SK-N-SH (cell line): ENCODE data around the gene ZNF407. TPM values are rescaled to one million over a fixed set of nuclear protein-coding genes. Genes with fewer than 3 reads are reported as not detected.

ENCODE experiments used
- CTCF ChIA-PET: fragments of 300-600, 350-600 bp; formaldehyde crosslinking; extraction: SDS; loops from one replicate; lab custom pipeline; 2021; lab: Yijun Ruan, JAX
- POLR2A ChIA-PET: fragments of 350-600 bp; sonication (Branson Sonifier 250); formaldehyde crosslinking; extraction: SDS; loops from one replicate; lab custom pipeline; 2020; ENCODE audit warnings: antibody characterized with exemption, inconsistent platforms; lab: Yijun Ruan, JAX
- DNase-seq: peaks from one replicate; pipeline ENCODE4 v3.0.0; 2012
- H2AFZ ChIP-seq: fragments of 200-600 bp; sonication (generic); 2 replicates; pipeline ENCODE4 v1.8.1; 2016; ENCODE audit warnings: antibody characterized with exemption, mild to moderate bottlenecking, low read depth
- H3F3A ChIP-seq: fragments of 200-600 bp; sonication (generic); replicated peaks from 2 replicates; pipeline ENCODE3; 2016; ENCODE audit warnings: antibody characterized with exemption, mild to moderate bottlenecking; ENCODE audit not compliant: insufficient read depth
- H3K27ac ChIP-seq, 2 experiments: fragments of 200-500 bp in 1 of 2; fragments of 200-600 bp in 1 of 2; sonication (Bioruptor generic) in 1 of 2; sonication (generic), shearing (Covaris generic) in 1 of 2; 2 replicates each; pipeline versions ENCODE4 v1.5.1 to v1.6.1; 2014 to 2016; ENCODE audit warnings: low read depth in 2 of 2, inconsistent platforms in 1 of 2, low read length in 1 of 2, mild to moderate bottlenecking in 1 of 2, mixed read lengths in 1 of 2
- H3K27me3 ChIP-seq: fragments of 200-600 bp; sonication (generic), shearing (Covaris generic); 2 replicates; pipeline ENCODE4 v1.6.1; 2016; ENCODE audit warnings: mixed run types; ENCODE audit not compliant: insufficient read depth
- H3K36me3 ChIP-seq, 2 experiments: fragments of 200-500 bp in 1 of 2; fragments of 200-600 bp in 1 of 2; sonication (Bioruptor generic) in 1 of 2; sonication (generic) in 1 of 2; replicated peaks in 1 of 2; 2 replicates each; pipeline versions ENCODE3 to v1.5.1; 2014 to 2016; ENCODE audit warnings: low read length in 1 of 2, mild to moderate bottlenecking in 1 of 2; ENCODE audit not compliant: insufficient read depth in 2 of 2, control insufficient read depth in 1 of 2
- H3K4me1 ChIP-seq, 2 experiments: fragments of 200-500 bp in 1 of 2; fragments of 200-600 bp in 1 of 2; sonication (Bioruptor generic) in 1 of 2; sonication (generic), shearing (Covaris generic) in 1 of 2; 2 replicates each; pipeline versions ENCODE4 v1.5.1 to v1.6.1; 2014 to 2016; ENCODE audit warnings: low read depth in 1 of 2, low read length in 1 of 2, mixed run types in 1 of 2; ENCODE audit not compliant: insufficient read depth in 2 of 2, control insufficient read depth in 1 of 2
- H3K4me2 ChIP-seq: fragments of 200-600 bp; sonication (generic), shearing (Covaris generic); 2 replicates; pipeline ENCODE4 v1.6.1; 2017; ENCODE audit warnings: mixed run types
- H3K4me3 ChIP-seq, 2 experiments: fragments of 200-500 bp in 1 of 2; fragments of 200-600 bp in 1 of 2; sonication (Bioruptor generic) in 1 of 2; sonication (generic), shearing (Covaris generic) in 1 of 2; 2 replicates each; pipeline versions ENCODE4 v1.5.1 to v1.8.1; 2014 to 2016; ENCODE audit warnings: low read depth in 2 of 2, inconsistent platforms in 1 of 2, low read length in 1 of 2, mild to moderate bottlenecking in 1 of 2, mixed read lengths in 1 of 2, moderate library complexity in 1 of 2
- H3K79me2 ChIP-seq: fragments of 200-600 bp; sonication (generic); 2 replicates; pipeline ENCODE4 v1.8.1; 2017; ENCODE audit warnings: mild to moderate bottlenecking; ENCODE audit not compliant: insufficient read depth
- H3K9ac ChIP-seq: fragments of 200-600 bp; sonication (generic); 2 replicates; pipeline ENCODE4 v1.6.1; 2017; ENCODE audit warnings: mixed run types
- H3K9me2 ChIP-seq: fragments of 200-600 bp; sonication (generic); 2 replicates; pipeline ENCODE4 v1.6.1; 2017; ENCODE audit warnings: mixed run types
- H3K9me3 ChIP-seq: fragments of 200-600 bp; sonication (generic); 2 replicates; pipeline ENCODE4 v1.6.1; 2017; ENCODE audit warnings: mixed run types, mild to moderate bottlenecking, moderate library complexity
- H4K20me1 ChIP-seq: fragments of 200-600 bp; sonication (generic); 2 replicates; pipeline ENCODE4 v1.6.1; 2017; ENCODE audit warnings: mild to moderate bottlenecking, mixed run types; ENCODE audit not compliant: insufficient read depth
- ELF1 ChIP-seq: IDR thresholded peaks from 2 replicates; pipeline ENCODE4 v1.4.0; 2012
- EZH2phosphoT487 ChIP-seq: fragments of 200-600 bp; sonication (generic); IDR thresholded peaks from 2 replicates; pipeline ENCODE4 v1.6.1; 2017; ENCODE audit warnings: low read depth, mixed run types, mild to moderate bottlenecking, antibody characterized with exemption, moderate library complexity, borderline replicate concordance
- FOXM1 ChIP-seq: IDR thresholded peaks from 2 replicates; pipeline ENCODE4 v1.4.0; 2012; ENCODE audit warnings: low read depth, mild to moderate bottlenecking
- GATA2 ChIP-seq: sonication (generic); formaldehyde crosslinking; IDR thresholded peaks from 2 replicates; pipeline ENCODE4 v1.5.0; 2020; ENCODE audit warnings: mild to moderate bottlenecking, missing genetic modification reagents
- JUND ChIP-seq: IDR thresholded peaks from 2 replicates; pipeline ENCODE4 v1.4.0; 2012
- MEF2A ChIP-seq: IDR thresholded peaks from 2 replicates; pipeline ENCODE4 v1.4.0; 2012; ENCODE audit warnings: low read depth, borderline replicate concordance
- NRF1 ChIP-seq: IDR thresholded peaks from 2 replicates; pipeline ENCODE4 v1.6.1; 2012; ENCODE audit warnings: low read depth, mild to moderate bottlenecking, low read length
- PBX3 ChIP-seq: IDR thresholded peaks from 2 replicates; pipeline ENCODE4; 2012
- RCOR1 ChIP-seq: fragments of 150-350 bp; IDR thresholded peaks from 2 replicates; pipeline ENCODE4 v1.6.1; 2017; ENCODE audit warnings: antibody characterized with exemption, low read length
- RFX5 ChIP-seq: IDR thresholded peaks from 2 replicates; pipeline ENCODE4 v1.6.1; 2012; ENCODE audit warnings: mild to moderate bottlenecking, improper control_type of control experiment, low read length
- RXRA ChIP-seq: IDR thresholded peaks from 2 replicates; pipeline ENCODE4 v1.4.0; 2012; ENCODE audit warnings: low read depth, mild to moderate bottlenecking, borderline replicate concordance
- TCF12 ChIP-seq: IDR thresholded peaks from 2 replicates; pipeline ENCODE4 v1.4.0; 2012
- TEAD4 ChIP-seq: IDR thresholded peaks from 2 replicates; pipeline ENCODE4 v1.4.0; 2012; ENCODE audit warnings: mild to moderate bottlenecking, borderline replicate concordance; ENCODE audit not compliant: insufficient read depth
- WGBS: methylation state at CpG from one replicate; pipeline ENCODE4 v1.1.6; 2017; ENCODE audit warnings: low lambda C conversion rate; 5-methylcytosine and 5-hydroxymethylcytosine counted together
- polyA plus RNA-seq, 3 experiments: library from polyadenylated mRNA; depleted of rRNA; stranded (reverse); fragments of >200 nt; gene quantifications; 2 replicates each; pipeline ENCODE4 v1.2.3, GENCODE V29; 2012
- TF ChIP-seq, protein P1 (sequence below): IDR thresholded peaks from 2 replicates; pipeline ENCODE4 v1.6.1; 2012; ENCODE audit warnings: mild to moderate bottlenecking, low read depth, low read length, moderate library complexity

Gene ZNF407
- polyA plus RNA-seq, 1 of the 3 experiments (the other 2 are of a cell fraction) = 2.6 TPM

- H3K27me3 ChIP-seq = no peaks in the 10 kb centered on the region
- WGBS = 93% methylated on average over 10 of the region's 10 CpGs
- no peak overlapping the region for H3K4me2 ChIP-seq
- POLR2A ChIA-PET = no interaction called here
- no peaks in the 10 kb centered on the region for H4K20me1 ChIP-seq
- no peak for DNase-seq
- TF ChIP-seq TCF12 = no peak
- no peak for TF ChIP-seq PBX3
- TF ChIP-seq RFX5 = no peak
- no peaks in the 10 kb centered on the region for H3K9me2 ChIP-seq
- no peak overlapping the region for H3K9ac ChIP-seq
- H3K4me3 ChIP-seq = no peak overlapping the region
- no peak overlapping the region for H3K27ac ChIP-seq
- H2AFZ ChIP-seq = no peak overlapping the region
- H3K79me2 ChIP-seq = no peaks in the 10 kb centered on the region
- CTCF ChIA-PET = interaction anchor here (1.7 to 1.8 kb wide), 2 partner anchors 10 to 16 kb away, joined by 3 to 4 read pairs; no protein-coding TSS in a partner anchor
- no peaks in the 10 kb centered on the region for H3K9me3 ChIP-seq
- no peaks in the 10 kb centered on the region for H3K36me3 ChIP-seq
- no peaks in the 10 kb centered on the region; a peak in 1 of 4 replicates for H3K4me1 ChIP-seq
- H3F3A ChIP-seq = no peaks in the 10 kb centered on the region
These were observed 459.7 kb downstream of the ZNF407 start for GRCh38 chr18:75057169-75057960.

- no peak for TF ChIP-seq PBX3
- TF ChIP-seq, protein P1, sequence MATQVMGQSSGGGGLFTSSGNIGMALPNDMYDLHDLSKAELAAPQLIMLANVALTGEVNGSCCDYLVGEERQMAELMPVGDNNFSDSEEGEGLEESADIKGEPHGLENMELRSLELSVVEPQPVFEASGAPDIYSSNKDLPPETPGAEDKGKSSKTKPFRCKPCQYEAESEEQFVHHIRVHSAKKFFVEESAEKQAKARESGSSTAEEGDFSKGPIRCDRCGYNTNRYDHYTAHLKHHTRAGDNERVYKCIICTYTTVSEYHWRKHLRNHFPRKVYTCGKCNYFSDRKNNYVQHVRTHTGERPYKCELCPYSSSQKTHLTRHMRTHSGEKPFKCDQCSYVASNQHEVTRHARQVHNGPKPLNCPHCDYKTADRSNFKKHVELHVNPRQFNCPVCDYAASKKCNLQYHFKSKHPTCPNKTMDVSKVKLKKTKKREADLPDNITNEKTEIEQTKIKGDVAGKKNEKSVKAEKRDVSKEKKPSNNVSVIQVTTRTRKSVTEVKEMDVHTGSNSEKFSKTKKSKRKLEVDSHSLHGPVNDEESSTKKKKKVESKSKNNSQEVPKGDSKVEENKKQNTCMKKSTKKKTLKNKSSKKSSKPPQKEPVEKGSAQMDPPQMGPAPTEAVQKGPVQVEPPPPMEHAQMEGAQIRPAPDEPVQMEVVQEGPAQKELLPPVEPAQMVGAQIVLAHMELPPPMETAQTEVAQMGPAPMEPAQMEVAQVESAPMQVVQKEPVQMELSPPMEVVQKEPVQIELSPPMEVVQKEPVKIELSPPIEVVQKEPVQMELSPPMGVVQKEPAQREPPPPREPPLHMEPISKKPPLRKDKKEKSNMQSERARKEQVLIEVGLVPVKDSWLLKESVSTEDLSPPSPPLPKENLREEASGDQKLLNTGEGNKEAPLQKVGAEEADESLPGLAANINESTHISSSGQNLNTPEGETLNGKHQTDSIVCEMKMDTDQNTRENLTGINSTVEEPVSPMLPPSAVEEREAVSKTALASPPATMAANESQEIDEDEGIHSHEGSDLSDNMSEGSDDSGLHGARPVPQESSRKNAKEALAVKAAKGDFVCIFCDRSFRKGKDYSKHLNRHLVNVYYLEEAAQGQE = no peak
- TF ChIP-seq TCF12 = no peak
- no peak for TF ChIP-seq RCOR1
- no peak for TF ChIP-seq RXRA
- TF ChIP-seq MEF2A = no peak
- TF ChIP-seq JUND = no peak
- TF ChIP-seq NRF1 = no peak
- TF ChIP-seq FOXM1 = no peak
- TF ChIP-seq GATA2 = no peak
- no peak for TF ChIP-seq EZH2phosphoT487
- TF ChIP-seq TEAD4 = no peak
- TF ChIP-seq ELF1 = no peak
- TF ChIP-seq, all 33 proteins: peak for 0
- H3K4me3 ChIP-seq = no peak overlapping the region
- CTCF ChIA-PET = no interaction called here
- no peak overlapping the region for H3K9ac ChIP-seq
- H3K79me2 ChIP-seq = no peaks in the 10 kb centered on the region
- DNase-seq = no peak
- no peaks in the 10 kb centered on the region for H3K27me3 ChIP-seq
- peaks cover 0 to under 1% of the 10 kb centered on the region in 2 experiments; a peak in 1 of 4 replicates for H3K4me1 ChIP-seq
- H3K4me2 ChIP-seq = no peak overlapping the region
- 97% methylated on average over 13 of the region's 21 CpGs for WGBS
- no peak overlapping the region for H3K27ac ChIP-seq
- no peaks in the 10 kb centered on the region for H3K9me2 ChIP-seq
- no peaks in the 10 kb centered on the region for H3F3A ChIP-seq
- no peak overlapping the region for H2AFZ ChIP-seq
- H3K9me3 ChIP-seq = no peaks in the 10 kb centered on the region
- H3K36me3 ChIP-seq = no peaks in the 10 kb centered on the region
- POLR2A ChIA-PET = no interaction called here
- H4K20me1 ChIP-seq = no peaks in the 10 kb centered on the region
These were observed 462.5 kb downstream of the ZNF407 start for GRCh38 chr18:75060185-75060584.
